B cell (primary cell): ENCODE data around the gene ARHGAP28. TPM values are rescaled to one million over a fixed set of nuclear protein-coding genes. Genes with fewer than 3 reads are reported as not detected.

Experiments
- ATAC-seq: fragments of 200-7000 bp; cut with Tn5 transposase; one replicate; pipeline ENCODE4 v1.10.0; 2021; ENCODE audit warnings: low read depth, mild to moderate bottlenecking, moderate number of reproducible peaks, moderate library complexity
- CTCF ChIA-PET: fragments of 350-600 bp; sonication (Branson Sonifier 250); formaldehyde crosslinking; loops from one replicate; lab custom pipeline; 2021; ENCODE audit warnings: antibody characterized with exemption, inconsistent platforms; lab: Charles Lee
- POLR2A ChIA-PET: fragments of 350-600 bp; sonication (Branson Sonifier 250); formaldehyde crosslinking; loops from one replicate; lab custom pipeline; 2021; ENCODE audit warnings: antibody characterized with exemption; lab: Charles Lee
- DNase-seq: peaks from one replicate; pipeline ENCODE4 v3.0.0; 2013
- H2AFZ ChIP-seq: 2 replicates; pipeline ENCODE4 v1.6.1; 2012; ENCODE audit warnings: mild to moderate bottlenecking, low read depth, low read length; ENCODE audit not compliant: insufficient read depth, poor library complexity, severe bottlenecking
- H3K27ac ChIP-seq, 2 donors: 1 replicate in 1 of 2; 2 replicates in 1 of 2; pipeline ENCODE4 v1.5.1; 2012 to 2013; ENCODE audit warnings: low read length in 2 of 2, mild to moderate bottlenecking in 2 of 2, moderate library complexity in 1 of 2
- H3K27me3 ChIP-seq, 4 experiments: fragments of 200-600 bp in 1 of 4; sonication (generic) in 1 of 4; replicated peaks in 1 of 4; 1 replicate in 2 of 4; 2 replicates in 2 of 4; pipeline versions ENCODE4 v1.6.1 to v1.7.0; 2013 to 2016; ENCODE audit warnings: low read length in 3 of 4, mild to moderate bottlenecking in 2 of 4, mixed read lengths in 1 of 4, moderate library complexity in 1 of 4; ENCODE audit not compliant: insufficient read depth in 4 of 4, control insufficient read depth in 3 of 4; ENCODE audit errors: control extremely low read depth in 1 of 4
- H3K36me3 ChIP-seq, 2 experiments: replicated peaks in 1 of 2; 1 replicate in 1 of 2; 2 replicates in 1 of 2; pipeline versions ENCODE4 v1.6.1 to v1.7.1; 2013; ENCODE audit warnings: low read length in 1 of 2; ENCODE audit not compliant: insufficient read depth in 2 of 2, control insufficient read depth in 1 of 2; ENCODE audit errors: control extremely low read depth in 1 of 2, extremely low read depth in 1 of 2
- H3K4me1 ChIP-seq, 2 donors: fragments of 200-600 bp in 1 of 2; sonication (generic) in 1 of 2; 1 replicate in 1 of 2; 2 replicates in 1 of 2; pipeline versions ENCODE4 v1.5.1 to v1.6.1; 2013 to 2017; ENCODE audit warnings: low read length in 2 of 2; ENCODE audit not compliant: control insufficient read depth in 2 of 2, insufficient read depth in 2 of 2
- H3K4me2 ChIP-seq: replicated peaks from 2 replicates; pipeline ENCODE3; 2012; ENCODE audit warnings: mild to moderate bottlenecking, low read depth, low read length; ENCODE audit not compliant: poor library complexity, severe bottlenecking
- H3K4me3 ChIP-seq, 5 experiments: fragments of 200-600 bp in 1 of 5; sonication (generic) in 1 of 5; 1 replicate in 3 of 5; 2 replicates in 2 of 5; pipeline versions ENCODE4 v1.5.1 to v1.7.0; 2011 to 2016; ENCODE audit warnings: low read length in 4 of 5, mild to moderate bottlenecking in 4 of 5, low read depth in 2 of 5, control low read depth in 1 of 5, moderate library complexity in 1 of 5; ENCODE audit not compliant: insufficient read depth in 1 of 5; ENCODE audit errors: control extremely low read depth in 1 of 5, extremely low read depth in 1 of 5
- H3K79me2 ChIP-seq: fragments of 200-600 bp; sonication (generic); one replicate; pipeline ENCODE4 v1.6.0; 2016; ENCODE audit warnings: low read length; ENCODE audit not compliant: control insufficient read depth, insufficient read depth
- H3K9ac ChIP-seq: fragments of 200-600 bp; sonication (generic); 2 replicates; pipeline ENCODE4 v1.6.1; 2017; ENCODE audit warnings: mild to moderate bottlenecking, low read length, moderate library complexity
- H3K9me3 ChIP-seq, 3 donors: one replicate each; pipeline versions ENCODE4 v1.6.1 to v1.7.1; 2013; ENCODE audit warnings: low read length in 2 of 3; ENCODE audit not compliant: control insufficient read depth in 2 of 3, insufficient read depth in 1 of 3; ENCODE audit errors: control extremely low read depth in 1 of 3
- H4K20me1 ChIP-seq: 2 replicates; pipeline ENCODE4 v1.6.0; 2012; ENCODE audit warnings: mild to moderate bottlenecking, low read length; ENCODE audit not compliant: insufficient read depth, control insufficient read depth, poor library complexity, severe bottlenecking
- H3K27ac Mint-ChIP-seq: one replicate; pipeline ENCODE4 v1.8.0; 2021; ENCODE audit warnings: mixed read lengths
- H3K27me3 Mint-ChIP-seq: one replicate; pipeline ENCODE4 v1.8.0; 2021; ENCODE audit warnings: mixed read lengths
- H3K4me1 Mint-ChIP-seq: one replicate; pipeline ENCODE4 v1.8.0; 2021; ENCODE audit warnings: mixed read lengths
- H3K4me3 Mint-ChIP-seq: one replicate; pipeline ENCODE4 v1.8.0; 2021; ENCODE audit warnings: mixed read lengths
- H3K9me3 Mint-ChIP-seq: one replicate; pipeline ENCODE4 v1.8.0; 2022; ENCODE audit warnings: mixed read lengths; ENCODE audit not compliant: insufficient read depth
- CTCF ChIP-seq: fragments of 200-600 bp; IDR thresholded peaks from one replicate; pipeline ENCODE4 v1.8.0; 2022; ENCODE audit warnings: antibody characterized with exemption, mild to moderate bottlenecking
- EZH2 ChIP-seq: IDR thresholded peaks from 2 replicates; pipeline ENCODE4 v1.6.1; 2012; ENCODE audit warnings: borderline replicate concordance, low read depth, mild to moderate bottlenecking, moderate library complexity, low read length; ENCODE audit not compliant: insufficient read depth, poor library complexity, severe bottlenecking
- WGBS: methylation state at CpG from one replicate; pipeline ENCODE4 v1.1.5; 2013; ENCODE audit warnings: missing lambda C conversion rate; ENCODE audit not compliant: insufficient coverage; 5-methylcytosine and 5-hydroxymethylcytosine counted together
- intact Hi-C: fragments of 100-400 bp; cut with micrococcal nuclease; formaldehyde crosslinking; loops from one replicate; pipeline ENCODE4 v1.10.0; 2022
- polyA plus RNA-seq: library from polyadenylated mRNA; depleted of rRNA; stranded (reverse); fragments of >200 nt; gene quantifications from 2 replicates; pipeline ENCODE4 v1.2.3, GENCODE V29; 2012
- total RNA-seq, 2 donors: library from RNA; stranded (reverse); fragments of 120-200 nt in 1 of 2; gene quantifications; 1 replicate in 1 of 2; 2 replicates in 1 of 2; pipeline versions ENCODE4 v1.2.3 to v1.2.4, GENCODE V29; 2013 to 2022

Gene ARHGAP28
- total and polyA plus RNA-seq, 2 donors (not counting 1 experiment from before 2014, with no cell fraction given) = not detected

GRCh38 chr18:6775702-6776101, 46.2 kb downstream of the ARHGAP28 start:
- no peak overlapping the region for H2AFZ ChIP-seq
- TF ChIP-seq EZH2 = no peak
- TF ChIP-seq CTCF = no peak
- H3K27ac ChIP-seq = no peak overlapping the region
- no peaks in the 10 kb centered on the region for H3K9me3 Mint-ChIP-seq
- ChIA-PET POLR2A (no interaction called here), CTCF (no interaction called here)
- no peaks in the 10 kb centered on the region for H4K20me1 ChIP-seq
- 80% methylated on average over 1 of the region's 2 CpGs for WGBS
- H3K4me2 ChIP-seq = no peak overlapping the region
- no peaks in the 10 kb centered on the region for H3K79me2 ChIP-seq
- no peak for DNase-seq
- intact Hi-C loops = no loop called here
- H3K27me3 ChIP-seq = no peaks in the 10 kb centered on the region
- no peaks in the 10 kb centered on the region for H3K27me3 Mint-ChIP-seq
- no peak overlapping the region for H3K9ac ChIP-seq
- no peaks in the 10 kb centered on the region for H3K36me3 ChIP-seq
- no peak overlapping the region for H3K27ac Mint-ChIP-seq
- H3K4me3 ChIP-seq = no peak overlapping the region
- H3K4me1 Mint-ChIP-seq = no peaks in the 10 kb centered on the region
- no peak for ATAC-seq
- no peak overlapping the region for H3K4me3 Mint-ChIP-seq
- H3K9me3 ChIP-seq = no peaks in the 10 kb centered on the region
- H3K4me1 ChIP-seq = no peaks in the 10 kb centered on the region

GRCh38 chr18:6776188-6776587, 46.7 kb downstream of the ARHGAP28 start:
- WGBS = 95% methylated on average over 6 of the region's 7 CpGs
- H3K4me1 Mint-ChIP-seq = no peaks in the 10 kb centered on the region

More at GRCh38 chr18:6776188-6776587, 46.7 kb downstream of the ARHGAP28 start:
- Histone ChIP-seq H3K27me3 (no peaks in the 10 kb centered on the region), H3K4me3 (no peak overlapping the region), H3K27ac (no peak overlapping the region), H4K20me1 (no peaks in the 10 kb centered on the region), H3K9me3 (no peaks in the 10 kb centered on the region), H3K36me3 (no peaks in the 10 kb centered on the region), H3K79me2 (no peaks in the 10 kb centered on the region), H3K9ac (no peak overlapping the region), H3K4me1 (no peaks in the 10 kb centered on the region), H3K4me2 (no peak overlapping the region), H2AFZ (no peak overlapping the region)
- no peaks in the 10 kb centered on the region for H3K27me3 Mint-ChIP-seq
- CTCF ChIA-PET = no interaction called here
- H3K9me3 Mint-ChIP-seq = no peaks in the 10 kb centered on the region
- POLR2A ChIA-PET = no interaction called here
- DNase-seq (no peak), ATAC-seq (no peak)
- intact Hi-C loops = no loop called here
- no peak overlapping the region for H3K4me3 Mint-ChIP-seq
- no peak overlapping the region for H3K27ac Mint-ChIP-seq
- TF ChIP-seq CTCF (no peak), EZH2 (no peak)
